ENCODE results near the gene SPATS2. TPM values are rescaled to one million over a fixed set of nuclear protein-coding genes. Genes with fewer than 3 reads are reported as not detected.
"Not testable (repeated sequence)": the region's sequence is repeated elsewhere in the genome, so short reads cannot be mapped to it uniquely, and the experiment has no call there.

SPATS2 gene
- total and polyA plus RNA-seq, 11 donors = 3.0 to 9.1 (median 5.7) TPM

DNA sequence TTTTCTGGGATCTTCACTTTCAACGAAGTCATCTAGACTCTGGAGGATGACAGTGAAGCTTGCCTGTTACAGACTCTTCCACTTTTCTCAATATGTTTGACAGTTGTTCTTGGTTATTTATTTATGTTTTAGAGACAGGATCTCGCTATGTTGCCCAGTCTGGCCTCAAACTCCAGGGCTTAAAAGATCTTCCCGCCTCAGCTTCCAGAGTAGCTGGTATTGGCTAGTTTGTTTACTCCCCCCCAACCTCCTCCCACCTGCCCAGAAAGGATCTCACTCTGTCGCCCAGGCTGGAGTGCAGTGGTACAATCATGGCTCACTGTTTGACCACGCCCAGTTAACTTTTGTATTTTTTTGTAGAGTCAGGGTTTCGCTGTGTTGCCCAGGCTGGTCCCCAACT lies 3.3 kb downstream of the SPATS2 start:
- Histone ChIP-seq H3K4me3 (no peak overlapping the region), H3K9me3 (no peaks in the 10 kb centered on the region), H3K27ac (no peak overlapping the region), H3K4me1 (peaks cover 3 to 34% (median 25%) of the 10 kb centered on the region in 12 donors), H3K27me3 (no peaks in the 10 kb centered on the region), H3K36me3 (peaks cover 0 to 3% (median 0%) of the 10 kb centered on the region in 9 donors)
- intact Hi-C loops (cut with DNase I) = loop anchor here in 1 of 10 donors (10.0 kb wide), 1 partner anchor 74 kb away; no protein-coding TSS in a partner anchor
- WGBS, 4 donors = 92 to 94% (median 93%) methylated on average over 6 of the region's 6 CpGs
- TF ChIP-seq POLR2A (IDR thresholded peaks at IDR 0.05) = no peak
- TF ChIP-seq, protein P1, sequence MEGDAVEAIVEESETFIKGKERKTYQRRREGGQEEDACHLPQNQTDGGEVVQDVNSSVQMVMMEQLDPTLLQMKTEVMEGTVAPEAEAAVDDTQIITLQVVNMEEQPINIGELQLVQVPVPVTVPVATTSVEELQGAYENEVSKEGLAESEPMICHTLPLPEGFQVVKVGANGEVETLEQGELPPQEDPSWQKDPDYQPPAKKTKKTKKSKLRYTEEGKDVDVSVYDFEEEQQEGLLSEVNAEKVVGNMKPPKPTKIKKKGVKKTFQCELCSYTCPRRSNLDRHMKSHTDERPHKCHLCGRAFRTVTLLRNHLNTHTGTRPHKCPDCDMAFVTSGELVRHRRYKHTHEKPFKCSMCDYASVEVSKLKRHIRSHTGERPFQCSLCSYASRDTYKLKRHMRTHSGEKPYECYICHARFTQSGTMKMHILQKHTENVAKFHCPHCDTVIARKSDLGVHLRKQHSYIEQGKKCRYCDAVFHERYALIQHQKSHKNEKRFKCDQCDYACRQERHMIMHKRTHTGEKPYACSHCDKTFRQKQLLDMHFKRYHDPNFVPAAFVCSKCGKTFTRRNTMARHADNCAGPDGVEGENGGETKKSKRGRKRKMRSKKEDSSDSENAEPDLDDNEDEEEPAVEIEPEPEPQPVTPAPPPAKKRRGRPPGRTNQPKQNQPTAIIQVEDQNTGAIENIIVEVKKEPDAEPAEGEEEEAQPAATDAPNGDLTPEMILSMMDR (IDR thresholded peaks at IDR 0.05) = no peak
- ATAC-seq (no peak), DNase-seq (no peak)

DNA sequence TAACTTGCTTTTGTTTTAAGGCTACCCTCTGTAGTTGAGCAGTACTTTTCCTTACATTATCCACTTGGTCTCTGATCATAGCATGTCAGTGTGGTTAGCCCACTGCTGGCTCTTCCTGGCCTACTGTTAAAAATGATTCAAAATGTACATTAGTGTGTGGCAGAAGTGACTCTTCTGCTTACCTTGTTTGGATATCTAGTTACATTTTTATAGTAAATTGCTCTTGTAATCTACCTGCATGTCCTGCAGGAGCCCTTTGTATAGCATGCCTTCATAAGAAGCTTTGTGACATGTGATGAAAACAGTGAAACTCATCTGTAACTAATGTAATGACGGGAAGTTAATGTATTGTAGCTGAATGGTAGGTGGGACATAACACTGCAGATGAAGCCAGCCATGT lies 8.1 kb downstream of the SPATS2 start:
- H3K4me1 ChIP-seq = peaks cover 0 to under 1% (median 0%) of the 10 kb centered on the region in 12 donors
- intact Hi-C loops (cut with DNase I) = loop anchor here in 1 of 10 donors (10.0 kb wide), 1 partner anchor 69 kb away; no protein-coding TSS in a partner anchor
- H3K27me3 ChIP-seq = no peaks in the 10 kb centered on the region
- DNase-seq = no peak
- no peak overlapping the region for H3K4me3 ChIP-seq
- peaks cover 0 to 3% (median 0%) of the 10 kb centered on the region in 9 donors for H3K36me3 ChIP-seq
- TF ChIP-seq POLR2A (IDR thresholded peaks at IDR 0.05) = no peak
- TF ChIP-seq, protein P1 (IDR thresholded peaks at IDR 0.05) = no peak
- WGBS, 4 donors = 97 to 100% (median 99%) methylated on average over 1 of the region's 1 CpG
- no peak for ATAC-seq
- no peaks in the 10 kb centered on the region for H3K9me3 ChIP-seq
- H3K27ac ChIP-seq = no peak overlapping the region

DNA sequence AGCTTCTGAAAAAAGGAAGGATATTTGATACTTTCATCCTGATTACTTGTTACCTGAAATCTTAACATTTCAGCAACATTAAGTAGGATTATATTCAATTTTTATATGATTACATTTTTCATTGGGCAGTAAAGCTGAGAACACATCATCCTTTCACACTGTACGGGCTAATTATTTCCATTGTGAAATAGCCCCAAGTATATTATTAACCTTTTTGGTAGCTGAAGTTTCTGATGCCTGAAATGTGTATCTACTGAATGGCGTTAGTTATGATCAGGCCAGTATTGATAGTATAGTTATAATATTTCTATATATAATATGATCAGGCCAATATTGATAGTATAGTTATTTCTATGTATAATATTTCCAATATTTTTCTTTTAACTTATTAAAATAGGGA lies 10.1 kb downstream of the SPATS2 start:
- no peak overlapping the region for H3K27ac ChIP-seq
- H3K27me3 ChIP-seq = no peaks in the 10 kb centered on the region
- TF ChIP-seq, protein P1 (IDR thresholded peaks at IDR 0.05) = no peak
- TF ChIP-seq POLR2A (IDR thresholded peaks at IDR 0.05) = no peak
- no peak for ATAC-seq
- no peaks in the 10 kb centered on the region for H3K4me1 ChIP-seq
- H3K9me3 ChIP-seq = no peaks in the 10 kb centered on the region
- intact Hi-C loops (cut with DNase I) = loop anchor here in 1 of 10 donors (10.0 kb wide), 1 partner anchor 67 kb away; no protein-coding TSS in a partner anchor
- 88 to 91% (median 90%) methylated on average over 2 of the region's 2 CpGs for WGBS, 4 donors
- peaks cover 0 to 3% (median 0%) of the 10 kb centered on the region in 9 donors for H3K36me3 ChIP-seq
- no peak for DNase-seq
- H3K4me3 ChIP-seq = no peak overlapping the region

DNA sequence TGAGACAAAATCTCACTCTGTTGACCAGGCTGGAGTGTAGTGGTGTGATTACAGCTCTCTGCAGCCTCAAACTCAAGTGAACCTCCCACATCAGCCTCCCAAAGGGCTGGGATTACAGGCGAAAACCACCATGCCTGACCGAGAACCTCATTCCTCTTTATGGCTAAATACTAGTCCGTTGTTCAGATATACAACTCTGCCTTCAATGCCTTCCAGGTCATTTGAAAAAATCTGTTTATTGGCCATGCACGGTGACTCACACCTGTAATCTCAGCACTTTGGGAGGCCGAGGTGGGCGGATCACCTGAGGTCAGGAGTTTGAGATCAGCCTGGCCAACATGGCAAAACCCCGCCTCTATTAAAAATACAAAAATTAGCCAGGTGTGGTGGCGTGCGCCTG lies 12.9 kb downstream of the SPATS2 start:
- H3K27me3 ChIP-seq; H3K4me3 ChIP-seq; H3K9me3 ChIP-seq; DNase-seq; H3K27ac ChIP-seq; ATAC-seq; H3K36me3 ChIP-seq; H3K4me1 ChIP-seq; intact Hi-C loops (cut with DNase I): not testable (repeated sequence)
- 82 to 98% (median 96%) methylated on average over 9 of the region's 9 CpGs for WGBS, 4 donors

Data from heart left ventricle (tissue), 16 donors.